ENCODE measurements around the gene CPLX4.

- TF ChIP-seq CTCF (IDR thresholded peaks at IDR 0.05; ENCODE audit: low read depth, low read length) (no peak), EZH2phosphoT487 (IDR thresholded peaks at IDR 0.05; ENCODE audit: low read depth) (no peak)
These were observed 54.8 kb downstream of the CPLX4 start for GRCh38 chr18:59263661-59264060.
